ENCODE measurements around the gene ARHGAP44.
"Not testable (repeated sequence)": the region's sequence is repeated elsewhere in the genome, so short reads cannot be mapped to it uniquely, and the experiment has no call there.

Gene ARHGAP44

DNA sequence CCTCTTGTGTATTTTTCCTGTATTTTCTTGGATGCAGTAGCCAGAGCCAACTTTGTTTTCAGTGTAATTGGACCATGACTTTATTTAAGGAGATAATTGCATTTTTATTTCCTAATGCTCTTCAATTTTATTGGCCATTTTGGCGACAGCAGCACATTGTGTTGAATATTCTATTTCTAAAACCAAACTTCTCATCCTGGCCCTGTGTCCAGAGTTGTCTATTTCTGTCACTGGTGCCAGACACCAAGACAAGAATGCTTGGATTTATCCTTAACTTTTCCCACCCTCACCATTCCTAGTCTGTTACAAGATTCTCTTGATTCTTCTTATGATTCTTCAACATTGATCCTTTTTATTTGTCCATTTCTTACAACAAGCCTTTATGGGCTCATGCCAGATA is 37.1 kb downstream of the ARHGAP44 start:
- no peak for DNase-seq

DNA sequence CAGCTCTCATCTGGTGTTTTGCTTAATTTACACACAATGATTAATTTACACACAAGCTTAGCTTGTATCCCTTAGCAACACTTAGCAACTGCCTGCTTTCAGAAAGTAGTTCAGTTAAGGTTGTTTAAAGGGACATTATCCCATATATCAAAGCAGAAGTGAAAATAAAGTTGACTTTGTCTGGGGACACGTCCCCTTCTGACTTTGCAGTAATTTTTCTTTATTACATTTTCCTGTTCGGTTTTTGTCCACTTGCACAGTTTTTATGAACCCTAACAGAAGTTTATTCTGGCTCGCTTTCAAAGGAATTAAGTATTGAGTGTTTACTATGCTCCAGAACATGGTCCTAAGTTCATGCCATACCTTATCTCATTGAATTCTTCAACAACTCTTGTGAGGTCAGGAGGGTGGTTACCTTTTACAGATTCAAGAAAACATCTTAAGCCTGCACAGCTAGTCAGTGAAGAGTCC is 41.5 kb downstream of the ARHGAP44 start:
- DNase-seq, result no peak

DNA sequence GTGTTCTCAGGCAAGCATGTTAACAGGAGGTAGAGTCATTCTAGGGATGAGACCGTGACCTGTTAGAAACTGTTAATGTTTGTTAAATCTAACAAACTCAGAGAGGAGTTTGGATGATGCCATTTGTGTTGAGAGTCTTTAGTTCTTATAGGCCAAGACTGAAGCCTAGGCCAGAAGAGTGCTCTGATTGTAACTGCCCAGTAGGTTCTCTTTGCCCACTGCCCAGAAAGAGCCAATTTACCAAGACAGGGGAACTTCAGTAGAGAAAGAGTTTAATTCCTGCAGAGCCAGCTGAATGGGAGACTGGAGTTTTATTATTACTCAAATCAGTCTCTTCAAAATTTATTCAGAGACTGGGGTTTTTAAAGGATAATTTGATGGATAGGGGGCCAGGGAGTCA is 42.5 kb downstream of the ARHGAP44 start:
- DNase-seq, result no peak

DNA sequence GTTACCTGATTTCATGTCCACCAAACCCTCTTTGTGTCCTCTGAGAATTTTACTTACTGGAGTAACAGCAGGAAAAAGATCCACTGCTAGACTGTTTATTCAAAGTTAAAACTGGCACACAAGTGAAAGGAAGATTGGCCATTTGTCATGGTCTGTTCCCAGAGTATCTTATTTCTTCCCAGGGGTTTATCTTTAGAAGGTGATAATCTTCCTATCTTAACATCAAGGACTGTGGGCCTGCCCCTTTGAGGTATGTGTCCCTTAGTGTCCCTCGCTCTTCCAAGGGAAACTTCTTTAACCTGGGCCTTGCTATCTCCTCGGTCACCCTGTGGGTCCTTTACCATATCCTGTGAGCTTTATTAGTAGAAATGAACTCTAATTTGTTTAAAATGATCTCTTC is 49.7 kb downstream of the ARHGAP44 start:
- DNase-seq, result no peak

DNA sequence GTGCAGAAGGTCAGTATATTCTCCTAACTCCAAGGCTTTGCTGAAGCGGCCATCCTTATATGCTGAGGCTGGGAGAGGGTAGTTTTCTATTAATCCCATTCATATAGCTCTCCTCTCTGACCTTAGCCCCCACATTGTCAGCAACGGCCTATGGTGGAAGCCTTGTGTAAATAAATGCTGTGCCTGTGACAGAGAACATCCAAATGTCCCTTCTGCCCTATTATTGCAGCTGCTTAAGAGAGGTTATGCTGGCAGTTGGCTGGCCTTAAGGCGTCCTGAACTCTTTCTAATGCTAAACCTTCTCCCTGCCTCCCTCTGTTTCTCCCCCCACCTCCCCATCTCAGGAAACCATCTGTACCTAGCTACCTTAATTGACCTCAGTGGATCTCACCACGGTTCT is 53.6 kb downstream of the ARHGAP44 start:
- DNase-seq, result no peak

DNA sequence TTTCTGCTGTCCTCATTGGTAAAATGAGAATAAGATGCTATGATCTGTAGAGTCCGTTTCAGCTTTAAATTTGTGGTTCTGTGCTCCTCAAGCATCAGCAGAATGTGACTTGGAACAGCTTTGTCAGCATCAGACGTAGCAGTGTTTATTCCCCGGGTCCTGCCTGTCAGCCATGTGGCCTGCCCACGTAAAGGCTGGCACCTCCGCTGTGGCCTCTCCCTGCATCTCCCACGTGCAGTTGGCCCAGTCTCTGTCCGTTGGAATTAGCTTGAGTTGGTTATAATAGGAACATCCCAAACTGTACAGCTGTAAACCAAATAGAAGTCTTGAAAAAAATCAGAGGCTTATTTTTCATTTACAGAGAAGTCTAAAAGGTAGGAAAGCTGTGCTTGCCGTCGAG is 61.7 kb downstream of the ARHGAP44 start:
- no peak for DNase-seq

DNA sequence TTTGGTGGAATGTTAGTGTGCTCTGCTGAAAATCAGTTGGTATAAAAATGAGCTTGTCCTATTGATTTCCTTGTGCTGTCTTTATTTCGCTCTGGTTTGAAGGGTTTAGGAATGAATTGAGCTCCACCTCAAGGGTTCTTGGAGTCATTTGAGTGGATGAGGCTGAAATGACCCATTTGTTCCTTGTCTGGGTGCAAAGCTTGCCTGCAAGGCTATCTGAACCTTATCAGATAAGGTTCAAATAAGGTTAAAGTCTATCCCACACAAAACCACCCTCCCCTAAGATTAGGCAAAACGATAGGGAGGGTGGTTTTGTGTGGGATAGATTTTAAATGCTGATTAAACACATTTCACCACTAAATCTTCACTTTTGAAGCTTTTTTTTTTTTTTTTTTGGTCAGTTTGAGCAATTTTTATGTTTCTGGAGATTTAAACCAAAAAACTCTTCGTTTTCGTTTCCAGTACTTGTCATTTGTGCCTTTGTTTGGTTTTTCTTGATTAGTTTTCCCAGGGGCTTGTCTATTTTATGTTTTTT is 62.7 kb downstream of the ARHGAP44 start:
- no peak for DNase-seq

DNA sequence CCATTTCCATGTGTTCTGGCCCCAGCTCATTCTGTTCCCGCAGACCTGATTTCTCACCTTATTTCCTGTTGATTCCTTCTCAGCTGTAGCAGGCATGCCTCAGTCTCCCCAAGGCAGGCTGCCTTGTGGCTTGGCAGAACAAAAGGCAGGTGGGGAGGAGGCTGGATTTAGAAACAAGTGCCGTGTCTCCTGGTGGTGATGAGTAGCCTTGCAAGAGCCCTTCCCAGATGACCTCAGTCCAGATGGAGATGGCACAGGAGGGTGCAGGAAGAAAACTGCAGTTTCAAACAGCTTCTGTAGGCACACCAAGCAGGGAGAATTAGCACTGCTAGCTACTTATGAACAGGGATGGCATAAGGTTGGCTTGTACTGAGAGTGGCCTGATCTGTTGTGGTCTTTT is 64.6 kb downstream of the ARHGAP44 start:
- no peak for DNase-seq

DNA sequence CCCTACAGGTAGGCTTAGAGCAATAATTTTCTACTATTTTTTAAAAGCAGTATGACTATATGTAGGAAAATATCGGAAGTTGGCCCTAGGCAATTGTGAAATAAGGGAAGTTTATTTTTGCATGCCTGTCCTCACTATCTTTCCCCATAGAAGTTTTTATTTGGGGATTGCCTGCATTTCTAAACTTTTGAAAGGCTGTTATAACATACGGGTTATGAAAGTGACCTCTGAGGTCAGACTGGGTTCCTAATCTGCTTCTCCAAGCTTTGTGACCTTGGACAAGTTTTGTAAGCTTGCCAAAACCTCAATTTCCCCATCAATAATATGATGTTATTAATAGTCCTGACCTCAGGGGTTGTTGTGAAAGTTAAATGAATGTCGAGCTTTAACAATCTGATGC is 67.1 kb downstream of the ARHGAP44 start:
- DNase-seq, result no peak

DNA sequence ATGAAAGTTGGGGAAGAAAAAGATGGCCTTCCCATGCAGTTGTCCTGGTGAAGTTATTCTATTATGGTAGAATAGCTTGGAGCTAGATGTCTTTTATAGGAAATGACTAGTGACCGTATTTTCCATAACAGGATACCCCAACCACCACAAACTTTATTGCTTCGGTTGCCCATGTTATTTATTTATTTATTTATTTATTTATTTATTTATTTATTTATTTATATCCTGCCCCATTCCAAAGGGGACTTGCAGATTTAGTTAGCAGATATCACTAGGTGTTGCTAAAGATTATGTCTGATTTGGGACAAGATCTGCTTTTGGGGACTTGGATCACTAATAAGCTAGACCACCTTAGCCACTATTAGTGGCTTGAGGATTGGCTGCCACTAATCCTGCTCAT is 68.3 kb downstream of the ARHGAP44 start:
- DNase-seq, result no peak

DNA sequence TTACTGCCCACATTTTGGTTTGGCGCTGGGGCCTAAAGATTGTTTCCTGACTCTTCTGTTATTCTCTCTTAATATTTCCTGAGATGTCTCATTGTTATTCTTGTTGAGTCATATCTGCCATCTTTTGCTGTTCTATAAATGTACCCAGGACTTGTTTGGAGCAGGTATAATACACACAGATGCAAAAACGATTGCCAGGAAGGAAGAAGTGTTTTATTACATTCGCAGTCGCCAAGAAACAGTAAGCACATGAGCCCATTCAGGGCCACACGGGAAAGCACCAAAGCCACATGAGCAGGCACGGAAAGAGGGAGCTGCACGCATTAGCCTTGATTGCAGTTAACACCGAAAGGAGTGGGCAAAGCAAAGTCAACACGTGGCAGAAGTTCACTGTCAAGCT is 70.2 kb downstream of the ARHGAP44 start:
- no peak for DNase-seq

DNA sequence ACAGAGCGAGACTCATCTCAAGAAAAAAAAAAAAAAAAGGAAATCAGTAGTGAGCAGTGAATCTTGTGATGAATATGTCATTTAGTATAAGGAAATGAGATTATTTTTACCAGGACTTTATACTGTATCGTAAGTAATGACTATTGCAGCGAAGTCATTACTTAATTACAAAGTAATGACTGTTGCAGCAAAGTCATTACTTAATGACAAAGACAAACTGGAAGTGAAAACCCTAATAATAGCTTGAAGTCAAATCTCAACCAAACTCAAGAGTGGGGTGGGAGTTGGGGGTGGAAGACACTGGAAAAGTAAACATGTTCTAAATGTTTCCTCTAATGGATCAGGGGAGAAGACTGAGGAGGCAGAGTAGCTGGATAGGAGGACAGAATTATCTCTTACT is 76.5 kb downstream of the ARHGAP44 start:
- DNase-seq, result no peak

DNA sequence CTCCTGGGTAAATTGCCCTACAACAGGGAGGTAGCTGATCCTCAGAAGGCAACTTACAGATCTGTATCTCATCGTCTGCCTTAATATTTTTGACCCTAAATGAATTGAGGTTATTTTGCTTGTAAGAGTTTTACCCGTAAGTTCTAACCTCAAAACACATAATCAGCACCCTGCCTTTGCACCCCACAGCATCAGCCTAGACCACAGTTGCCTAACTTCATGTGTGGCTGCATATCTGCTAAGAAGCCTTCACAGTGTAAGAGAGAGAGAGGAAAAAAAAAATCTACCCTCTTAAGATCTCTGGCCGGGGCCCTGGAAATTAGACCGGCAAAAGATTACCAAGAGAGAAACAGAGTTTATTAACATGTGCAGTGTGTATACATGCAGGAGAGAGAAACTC is 76.9 kb downstream of the ARHGAP44 start:
- no peak for DNase-seq

DNA sequence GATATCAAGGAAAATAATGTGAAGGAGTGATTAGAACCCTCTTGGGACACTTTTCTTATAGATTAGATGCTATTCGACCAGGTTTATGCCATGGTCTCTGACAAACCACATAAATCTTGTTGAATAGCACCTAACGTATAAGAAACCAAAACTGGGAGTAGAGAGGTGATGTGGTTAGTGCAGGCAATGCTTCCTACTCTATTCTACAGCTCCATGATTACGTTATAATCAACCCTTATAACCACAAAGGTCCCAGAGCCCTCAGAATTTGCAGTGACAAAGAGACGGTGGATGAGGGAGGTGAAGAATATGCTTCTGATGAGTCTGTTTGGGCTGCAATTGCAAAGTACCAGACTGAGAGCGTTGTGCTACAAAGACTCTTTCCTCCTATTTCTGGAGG is 78.4 kb downstream of the ARHGAP44 start:
- DNase-seq, result no peak

DNA sequence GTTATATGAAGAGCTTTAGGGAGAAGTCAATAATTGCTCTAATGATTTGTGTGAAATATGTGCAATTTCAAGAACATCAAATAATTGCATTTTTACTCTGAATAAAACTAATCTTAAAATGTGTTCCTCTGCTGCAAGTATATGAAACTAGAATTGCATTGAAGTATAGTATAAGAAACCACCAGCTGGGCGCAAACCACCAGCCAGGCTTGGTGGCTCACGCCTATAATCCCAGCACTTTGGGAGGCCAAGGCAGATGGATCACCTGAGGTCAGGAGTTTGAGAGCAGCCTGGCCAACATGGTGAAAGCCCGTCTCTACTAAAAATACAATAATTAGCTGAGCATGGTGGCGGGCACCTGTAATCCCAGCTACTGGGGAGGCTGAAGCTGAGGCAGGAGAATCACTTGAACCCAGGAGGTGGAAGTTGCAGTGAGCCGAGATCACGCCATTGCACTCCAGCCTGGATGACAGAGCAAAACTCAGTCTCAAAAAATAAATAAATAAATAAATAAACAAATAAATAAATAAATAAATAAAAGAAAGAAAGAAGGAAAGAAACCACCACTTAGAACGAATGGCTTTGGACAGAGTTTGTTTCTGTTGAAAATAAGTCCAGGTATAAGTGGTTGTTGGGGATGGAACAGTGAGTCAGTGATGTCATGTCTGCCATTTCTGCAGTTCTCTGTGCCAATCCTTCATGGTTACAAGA is 84.3 kb downstream of the ARHGAP44 start:
- not testable (repeated sequence) for DNase-seq

DNA sequence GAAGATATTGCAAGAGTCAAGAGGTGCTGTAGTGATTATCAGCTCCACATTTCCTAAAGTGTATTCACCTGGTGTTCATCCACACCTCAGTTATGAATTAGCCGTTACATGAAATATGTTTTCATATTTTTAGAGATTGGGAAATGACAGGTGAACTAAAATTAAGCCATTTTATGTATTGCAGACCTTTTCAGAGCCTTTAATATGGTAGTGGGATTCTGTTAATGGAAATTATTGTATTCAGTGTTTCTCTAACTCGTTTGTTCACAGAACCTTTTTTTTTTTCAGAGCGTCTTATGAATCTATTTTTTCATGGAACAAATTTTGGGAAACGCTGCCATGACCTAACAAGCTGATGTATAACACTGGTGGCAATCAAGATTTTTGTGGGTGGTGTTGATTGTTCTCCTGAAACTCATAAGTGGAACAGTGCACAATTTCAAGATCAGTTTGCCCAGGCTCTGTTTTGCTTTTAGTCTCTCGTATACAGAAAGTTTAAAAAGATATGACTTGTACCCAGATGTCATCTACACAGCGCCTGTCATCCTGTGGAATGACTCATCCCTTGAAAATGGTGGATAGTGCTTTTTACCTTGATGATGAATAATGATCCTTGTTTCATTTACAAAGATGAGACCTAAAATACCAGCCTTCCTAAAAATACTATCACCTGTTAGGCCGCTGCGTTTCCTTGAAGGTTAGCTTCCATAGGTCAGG is 88.8 kb downstream of the ARHGAP44 start:
- DNase-seq, result no peak

DNA sequence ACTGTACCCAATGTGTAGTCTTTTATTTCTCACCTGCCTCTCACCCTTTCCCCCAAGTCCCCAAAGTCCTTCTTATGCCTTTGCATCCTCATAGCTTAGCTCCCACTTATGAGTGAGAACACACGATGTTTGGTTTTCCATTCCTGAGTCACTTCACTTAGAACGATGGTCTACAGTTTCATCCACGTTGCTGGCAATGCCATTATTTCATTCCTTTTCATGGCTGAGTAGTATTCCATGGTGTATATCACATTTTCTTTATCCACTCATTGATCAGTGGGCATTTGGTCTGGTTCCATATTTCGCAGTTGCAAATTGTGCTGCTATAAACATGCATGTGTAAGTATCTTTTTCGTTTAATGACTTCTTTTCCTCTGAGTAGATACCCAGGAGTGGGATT is 89.8 kb downstream of the ARHGAP44 start:
- DNase-seq, result not testable (repeated sequence)

DNA sequence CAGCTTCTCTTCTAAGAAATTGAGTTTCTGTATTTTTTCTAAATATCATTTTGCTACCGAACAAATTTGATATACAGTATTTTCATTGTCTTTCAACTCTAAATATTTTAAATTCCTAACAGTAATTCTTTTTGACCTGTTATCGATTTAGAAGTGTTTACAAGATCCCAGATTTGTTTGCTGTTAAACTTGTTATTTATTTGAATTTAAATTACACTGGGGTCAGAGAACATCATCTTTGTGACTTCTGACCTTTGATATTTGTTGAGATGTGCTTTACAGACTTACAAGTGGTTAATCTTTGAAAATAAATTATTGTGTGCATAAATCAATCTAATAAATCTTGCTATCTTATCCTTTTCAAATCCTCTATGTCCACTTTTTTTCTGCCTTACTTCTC is 94.2 kb downstream of the ARHGAP44 start:
- DNase-seq, result no peak

DNA sequence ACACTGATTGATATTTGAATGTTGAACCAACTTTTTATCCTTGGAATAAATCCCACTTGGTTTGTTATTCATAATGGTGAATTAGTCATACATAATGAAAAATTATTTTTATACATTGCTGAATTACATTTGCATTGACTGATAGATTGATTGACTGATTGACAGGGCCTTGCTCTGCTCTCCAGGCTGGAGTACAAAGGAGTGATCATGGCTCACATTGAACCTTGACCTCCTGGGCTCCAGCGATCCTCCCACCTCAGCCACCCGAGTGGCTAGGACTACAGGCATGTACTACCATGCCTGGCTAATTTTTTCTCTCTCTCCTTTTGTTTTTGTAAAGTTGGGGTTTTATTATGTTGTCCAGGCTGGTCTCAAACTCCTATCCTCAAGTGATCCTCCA is 97.8 kb downstream of the ARHGAP44 start:
- DNase-seq, result no peak

DNA sequence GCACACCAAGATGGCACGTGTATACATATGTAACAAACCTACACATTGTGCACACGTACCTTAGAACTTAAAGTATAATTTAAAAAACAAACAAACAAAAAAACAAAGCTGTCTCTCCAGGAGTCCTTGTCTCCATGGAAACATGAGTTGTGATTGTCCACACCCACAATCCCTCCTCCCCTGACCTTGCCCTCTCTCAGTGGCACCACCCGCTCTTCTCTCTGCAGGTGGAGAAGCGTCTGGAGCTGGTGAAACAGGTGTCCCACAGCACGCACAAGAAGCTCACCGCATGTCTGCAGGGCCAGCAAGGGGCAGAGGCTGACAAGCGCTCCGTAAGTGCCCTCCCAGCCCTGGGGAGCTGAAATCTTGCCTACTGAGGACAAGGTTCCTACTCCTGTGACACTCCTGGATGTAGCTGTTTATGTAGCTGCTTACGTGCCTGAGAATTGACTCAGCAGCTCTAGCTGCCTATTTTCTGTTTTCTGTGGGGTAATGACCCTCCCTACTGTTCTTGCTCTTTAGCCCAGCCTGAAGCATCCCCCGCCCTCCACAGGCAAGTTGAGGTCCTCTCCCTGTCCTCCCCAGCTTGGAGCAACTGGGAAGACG is 107.0 kb downstream of the ARHGAP44 start:
- DNase-seq, result no peak

DNA sequence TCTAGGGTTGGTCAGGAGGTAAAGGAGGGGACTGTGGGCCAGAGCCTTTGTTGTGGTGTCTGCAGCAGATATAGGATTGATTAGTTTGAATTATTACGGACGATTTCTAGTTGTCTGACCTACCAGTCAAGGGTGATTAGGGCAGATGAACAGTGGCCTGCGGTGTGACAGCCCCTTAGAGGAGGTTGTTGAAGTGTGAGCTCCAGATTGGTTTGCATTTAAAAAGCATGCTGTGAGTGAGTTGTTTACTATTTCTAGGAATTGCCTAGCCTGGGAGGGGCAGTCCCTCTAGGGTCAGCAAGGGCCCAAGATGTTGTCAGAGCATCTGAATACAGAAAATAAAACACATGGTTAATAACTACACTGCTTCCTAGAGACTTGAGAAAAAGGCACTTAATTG is 108.8 kb downstream of the ARHGAP44 start:
- no peak for DNase-seq

DNA sequence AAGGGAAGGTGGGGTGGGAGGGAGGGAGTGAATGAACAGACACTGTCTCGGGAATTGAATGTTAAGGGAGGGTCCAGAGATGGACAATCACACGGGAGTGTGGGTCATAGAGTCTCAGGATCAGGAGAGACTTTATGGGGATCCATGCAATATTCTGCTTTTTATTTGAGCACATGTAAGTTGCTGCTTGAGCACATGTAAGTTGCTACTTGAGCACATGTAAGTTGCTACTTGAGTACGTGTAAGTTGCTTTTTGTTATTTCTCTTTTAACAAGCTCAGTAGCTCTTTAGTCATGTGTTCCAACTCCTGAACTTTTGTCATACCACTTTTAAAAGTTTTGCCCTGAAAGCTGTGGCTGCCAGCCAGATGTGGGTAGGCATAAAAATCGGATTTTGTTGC is 110.3 kb downstream of the ARHGAP44 start:
- no peak for DNase-seq

DNA sequence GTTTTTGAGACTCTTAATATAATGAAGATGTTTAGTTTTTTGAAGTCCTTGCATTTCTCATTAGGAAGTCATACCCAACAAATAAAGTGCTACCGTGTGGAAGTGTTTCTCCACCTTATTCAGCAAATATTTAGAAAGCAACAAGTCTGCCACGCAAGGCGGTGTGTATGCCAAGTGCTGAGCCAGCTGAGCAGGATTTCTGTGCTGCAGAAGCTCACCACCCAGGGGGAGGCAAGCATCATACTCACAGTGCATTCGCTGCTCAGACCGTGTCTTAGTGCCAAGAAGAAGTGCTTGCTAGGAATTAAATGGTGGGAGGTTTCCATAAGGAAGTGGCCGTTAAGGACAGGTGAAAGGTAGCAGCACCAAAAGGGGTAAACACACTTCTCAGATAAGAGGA is 111.2 kb downstream of the ARHGAP44 start:
- DNase-seq, result no peak

DNA sequence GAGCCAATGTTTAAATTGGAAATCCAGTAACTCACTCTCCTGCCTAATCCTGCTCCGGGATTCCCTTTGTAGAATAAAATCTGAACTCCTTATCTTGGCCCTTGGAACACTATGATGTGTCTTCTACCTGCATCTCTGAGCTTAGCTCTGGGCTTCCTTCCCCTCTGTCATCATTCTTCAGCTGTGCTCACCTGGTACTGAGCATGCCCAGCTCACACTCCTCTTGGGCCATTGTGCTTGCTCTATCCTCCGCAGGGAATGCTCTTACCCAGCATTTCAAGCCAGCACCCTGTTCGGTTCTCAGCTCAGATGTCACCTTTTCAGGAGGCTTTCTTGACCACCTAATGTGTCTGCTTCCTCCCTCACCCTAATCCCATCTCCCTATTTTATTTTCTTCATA is 112.7 kb downstream of the ARHGAP44 start:
- no peak for DNase-seq

All from CD4-positive, alpha-beta T cell treated with Interleukin-10 for 1 hour (primary cell).